ENCODE measurements around the gene GSG1. TPM values are rescaled to one million over a fixed set of nuclear protein-coding genes. Genes with fewer than 3 reads are reported as not detected.

GSG1 gene
- total RNA-seq, 2 donors from 2014 or later, result 0.66 to 2.1 TPM

- no peaks in the 10 kb centered on the region for H3K9me3 ChIP-seq
- H3K36me3 ChIP-seq (replicated peaks in 1 of 2; ENCODE audit: insufficient read depth in 1 of 2, low read depth in 2 of 2), result no peaks in the 10 kb centered on the region
- H3K27ac ChIP-seq, result peak overlapping the region in 1 of 4 donors; percentile 10
- ATAC-seq (no peak), DNase-seq (no peak)
- TF ChIP-seq CTCF (IDR thresholded peaks at IDR 0.05) (no peak), POLR2A (IDR thresholded peaks at IDR 0.05) (no peak)
- intact Hi-C loops (cut with DNase I), result loop anchor here (10.0 kb wide), 1 partner anchor 109 kb away; no protein-coding TSS in a partner anchor
- H3K27me3 ChIP-seq, result no peaks in the 10 kb centered on the region
- 54 to 70% methylated on average over 7 to 8 of the region's 8 CpGs for WGBS, 2 donors
- no peak overlapping the region for H3K4me3 ChIP-seq
- H3K4me1 ChIP-seq, result peaks cover 37% of the 10 kb centered on the region
Measured at GRCh38 chr12:13095266-13095995, 8.0 kb downstream of the GSG1 start.

- Histone ChIP-seq H3K9me3 (no peaks in the 10 kb centered on the region), H3K36me3 (replicated peaks in 1 of 2; ENCODE audit: insufficient read depth in 1 of 2, low read depth in 2 of 2) (no peaks in the 10 kb centered on the region), H3K27me3 (no peaks in the 10 kb centered on the region), H3K4me3 (no peak overlapping the region), H3K4me1 (peaks cover 37% of the 10 kb centered on the region), H3K27ac (peak overlapping the region in 1 of 4 donors; percentile 35)
- intact Hi-C loops (cut with DNase I), result loop anchor here (10.0 kb wide), 1 partner anchor 110 kb away; no protein-coding TSS in a partner anchor
- 35 to 49% methylated on average over 3 of the region's 3 CpGs for WGBS, 2 donors
- peak in 1 of 4 donors; percentile 29 for DNase-seq
- no peak for ATAC-seq
- no peak for TF ChIP-seq CTCF (IDR thresholded peaks at IDR 0.05)
- no peak for TF ChIP-seq POLR2A (IDR thresholded peaks at IDR 0.05)
Measured at GRCh38 chr12:13094367-13094766, 9.1 kb downstream of the GSG1 start.

- Histone ChIP-seq H3K4me1 (peaks cover 37% of the 10 kb centered on the region), H3K9me3 (no peaks in the 10 kb centered on the region), H3K27me3 (no peaks in the 10 kb centered on the region), H3K27ac (peak overlapping the region in 2 of 4 donors; percentile 39 to 58), H3K36me3 (replicated peaks in 1 of 2; ENCODE audit: insufficient read depth in 1 of 2, low read depth in 2 of 2) (no peaks in the 10 kb centered on the region), H3K4me3 (no peak overlapping the region)
- TF ChIP-seq CTCF (IDR thresholded peaks at IDR 0.05) (no peak), POLR2A (IDR thresholded peaks at IDR 0.05) (no peak)
- DNase-seq, result peak in 1 of 4 donors; percentile 32
- WGBS, 2 donors, result 40 to 46% methylated on average over 2 of the region's 2 CpGs
- ATAC-seq, result peak; percentile 19
- intact Hi-C loops (cut with DNase I), result loop anchor here (10.0 kb wide), 1 partner anchor 111 kb away; no protein-coding TSS in a partner anchor
Measured at GRCh38 chr12:13093848-13094220, 9.6 kb downstream of the GSG1 start.

GRCh38 chr12:13093191-13093847, 10.1 kb downstream of the GSG1 start:
- no peaks in the 10 kb centered on the region for H3K36me3 ChIP-seq (replicated peaks in 1 of 2; ENCODE audit: insufficient read depth in 1 of 2, low read depth in 2 of 2)
- 56 to 61% methylated on average over 5 to 7 of the region's 7 CpGs for WGBS, 2 donors

More at GRCh38 chr12:13093191-13093847, 10.1 kb downstream of the GSG1 start:
- Histone ChIP-seq H3K4me3 (no peak overlapping the region), H3K4me1 (peaks cover 37% of the 10 kb centered on the region), H3K9me3 (no peaks in the 10 kb centered on the region), H3K27ac (peak overlapping the region in 2 of 4 donors; percentile 39 to 58), H3K27me3 (no peaks in the 10 kb centered on the region)
- intact Hi-C loops (cut with DNase I), result loop anchor here (10.0 kb wide), 1 partner anchor 111 kb away; no protein-coding TSS in a partner anchor
- TF ChIP-seq CTCF (IDR thresholded peaks at IDR 0.05) (no peak), POLR2A (IDR thresholded peaks at IDR 0.05) (no peak)
- DNase-seq (no peak), ATAC-seq (no peak)
